Type B pancreatic cell (in vitro differentiated cells): ENCODE measurements around the gene SHD. TPM values are rescaled to one million over a fixed set of nuclear protein-coding genes. Genes with fewer than 3 reads are reported as not detected.

Experiments used
- DNase-seq: peaks from one replicate; pipeline ENCODE4 v3.0.0; 2021; ENCODE audit warnings: mixed read lengths; ENCODE audit not compliant: unreplicated experiment; ENCODE audit errors: extremely low spot score
- H3K27ac Mint-ChIP-seq: 2 replicates; pipeline ENCODE4 v1.8.0; 2021; ENCODE audit warnings: mild to moderate bottlenecking, mixed read lengths
- H3K27me3 Mint-ChIP-seq: 2 replicates; pipeline ENCODE4 v1.8.0; 2021; ENCODE audit warnings: mixed read lengths
- H3K36me3 Mint-ChIP-seq: 2 replicates; pipeline ENCODE4 v1.8.0; 2021; ENCODE audit warnings: mixed read lengths
- H3K4me1 Mint-ChIP-seq: one replicate; pipeline ENCODE4 v1.8.0; 2021; ENCODE audit warnings: mixed read lengths; ENCODE audit not compliant: unreplicated experiment
- H3K4me3 Mint-ChIP-seq: 2 replicates; pipeline ENCODE4 v1.8.0; 2021; ENCODE audit warnings: mild to moderate bottlenecking, mixed read lengths
- H3K9me3 Mint-ChIP-seq: 2 replicates; pipeline ENCODE4 v1.8.0; 2021; ENCODE audit warnings: mixed read lengths
- CTCF ChIP-seq: fragments of 200-600 bp; sonication (generic); conservative IDR thresholded peaks from 2 replicates; pipeline ENCODE4 v1.5.0; 2021; ENCODE audit warnings: antibody characterized with exemption, mild to moderate bottlenecking
- total RNA-seq: library from RNA; stranded (reverse); gene quantifications from 2 replicates; pipeline ENCODE4 v1.2.1, GENCODE V29; 2021; ENCODE audit warnings: low replicate concordance

The SHD gene
- total RNA-seq, 1 donor from 2014 or later = 6.1 TPM

- Mint-ChIP-seq H3K27ac (no peak overlapping the region), H3K9me3 (peaks cover 8% of the 10 kb centered on the region), H3K27me3 (no peaks in the 10 kb centered on the region), H3K4me1 (no peaks in the 10 kb centered on the region), H3K4me3 (no peak overlapping the region), H3K36me3 (peaks cover 16% of the 10 kb centered on the region)
- no peak for TF ChIP-seq CTCF
- no peak for DNase-seq
These were observed 40.1 kb downstream of the SHD start for GRCh38 chr19:4319067-4319718.

- H3K27me3 Mint-ChIP-seq = no peaks in the 10 kb centered on the region
- peaks cover 8% of the 10 kb centered on the region for H3K9me3 Mint-ChIP-seq
- H3K4me1 Mint-ChIP-seq = no peaks in the 10 kb centered on the region
- H3K36me3 Mint-ChIP-seq = peaks cover 16% of the 10 kb centered on the region
- DNase-seq = no peak
- TF ChIP-seq CTCF = no peak
- H3K4me3 Mint-ChIP-seq = no peak overlapping the region
- H3K27ac Mint-ChIP-seq = no peak overlapping the region
These were observed 41.4 kb downstream of the SHD start for GRCh38 chr19:4320419-4320818.

- H3K9me3 Mint-ChIP-seq = peaks cover 8% of the 10 kb centered on the region
- TF ChIP-seq CTCF = no peak
- H3K4me1 Mint-ChIP-seq = no peaks in the 10 kb centered on the region
- peaks cover 4% of the 10 kb centered on the region for H3K27me3 Mint-ChIP-seq
- no peak overlapping the region for H3K27ac Mint-ChIP-seq
- peaks cover 13% of the 10 kb centered on the region for H3K36me3 Mint-ChIP-seq
- no peak overlapping the region for H3K4me3 Mint-ChIP-seq
- no peak for DNase-seq
These were observed 44.0 kb downstream of the SHD start for GRCh38 chr19:4322942-4323665.

- no peak for DNase-seq
- Mint-ChIP-seq H3K27me3 (peaks cover 4% of the 10 kb centered on the region), H3K27ac (no peak overlapping the region), H3K36me3 (peaks cover 8% of the 10 kb centered on the region), H3K9me3 (peaks cover 8% of the 10 kb centered on the region), H3K4me1 (no peaks in the 10 kb centered on the region), H3K4me3 (no peak overlapping the region)
- TF ChIP-seq CTCF = no peak
These were observed 44.6 kb downstream of the SHD start for GRCh38 chr19:4323692-4324091.

- no peak for DNase-seq
- Mint-ChIP-seq H3K4me3 (no peak overlapping the region), H3K27ac (no peak overlapping the region), H3K4me1 (no peaks in the 10 kb centered on the region), H3K9me3 (peaks cover 6% of the 10 kb centered on the region), H3K27me3 (peaks cover 4% of the 10 kb centered on the region), H3K36me3 (peaks cover 5% of the 10 kb centered on the region)
- no peak for TF ChIP-seq CTCF
These were observed 45.2 kb downstream of the SHD start for GRCh38 chr19:4324228-4324627.
